GM19468 (cell line): ENCODE data around the gene HTR7.
"Not testable (repeated sequence)": the region's sequence is repeated elsewhere in the genome, so short reads cannot be mapped to it uniquely, and the experiment has no call there.

Experiments used
- ATAC-seq: cut with Tn5 transposase; IDR thresholded peaks from one replicate; pipeline ENCODE4 v1.9.1; 2021; ENCODE audit warnings: mild to moderate bottlenecking, moderate library complexity, moderate number of reproducible peaks; ENCODE audit not compliant: unreplicated experiment; ENCODE audit errors: extremely low read depth

HTR7 gene

GRCh38 chr10:90859321-90859751 lies 1.5 kb upstream of the HTR7 start:
- no peak for ATAC-seq

- ATAC-seq = no peak
Observed at GRCh38 chr10:90858461-90858968, 676 bp upstream of the HTR7 start.

GRCh38 chr10:90856964-90857634 lies 740 bp downstream of the HTR7 start:
- no peak for ATAC-seq

- no peak for ATAC-seq
Observed at GRCh38 chr10:90856261-90856660, 1.6 kb downstream of the HTR7 start.

- no peak for ATAC-seq
Observed at GRCh38 chr10:90855126-90855525, 2.7 kb downstream of the HTR7 start.

GRCh38 chr10:90849956-90850749 lies 7.7 kb downstream of the HTR7 start:
- ATAC-seq = no peak

GRCh38 chr10:90847436-90847835 lies 10.4 kb downstream of the HTR7 start:
- ATAC-seq = no peak

GRCh38 chr10:90846746-90847145 lies 11.1 kb downstream of the HTR7 start:
- no peak for ATAC-seq

- ATAC-seq = no peak
Observed at GRCh38 chr10:90845726-90846125, 12.1 kb downstream of the HTR7 start.

GRCh38 chr10:90842725-90843124 lies 15.1 kb downstream of the HTR7 start:
- ATAC-seq = no peak

GRCh38 chr10:90837486-90837885 lies 20.4 kb downstream of the HTR7 start:
- ATAC-seq = no peak

- ATAC-seq = no peak
Observed at GRCh38 chr10:90834326-90834725, 23.5 kb downstream of the HTR7 start.

- ATAC-seq = no peak
Observed at GRCh38 chr10:90832111-90832510, 25.7 kb downstream of the HTR7 start.

GRCh38 chr10:90822508-90822907 lies 35.3 kb downstream of the HTR7 start:
- no peak for ATAC-seq

- not testable (repeated sequence) for ATAC-seq
Observed at GRCh38 chr10:90821864-90822263, 36.0 kb downstream of the HTR7 start.

- ATAC-seq = no peak
Observed at GRCh38 chr10:90819911-90820310, 37.9 kb downstream of the HTR7 start.

GRCh38 chr10:90818736-90819135 lies 39.1 kb downstream of the HTR7 start:
- no peak for ATAC-seq

- ATAC-seq = no peak
Observed at GRCh38 chr10:90817128-90817889, 40.5 kb downstream of the HTR7 start.

GRCh38 chr10:90816466-90816865 lies 41.4 kb downstream of the HTR7 start:
- ATAC-seq = no peak

- ATAC-seq = no peak
Observed at GRCh38 chr10:90813594-90814365, 44.1 kb downstream of the HTR7 start.
